Activated T-cell treated with anti-CD3 and anti-CD28 coated beads for 4 hours (primary cell): ENCODE measurements around the gene KRABD2.
"Not testable (repeated sequence)": the region's sequence is repeated elsewhere in the genome, so short reads cannot be mapped to it uniquely, and the experiment has no call there.

ENCODE experiments used
- DNase-seq: peaks from one replicate; pipeline ENCODE4 v3.0.0-alpha.2; 2020

KRABD2 gene

DNA sequence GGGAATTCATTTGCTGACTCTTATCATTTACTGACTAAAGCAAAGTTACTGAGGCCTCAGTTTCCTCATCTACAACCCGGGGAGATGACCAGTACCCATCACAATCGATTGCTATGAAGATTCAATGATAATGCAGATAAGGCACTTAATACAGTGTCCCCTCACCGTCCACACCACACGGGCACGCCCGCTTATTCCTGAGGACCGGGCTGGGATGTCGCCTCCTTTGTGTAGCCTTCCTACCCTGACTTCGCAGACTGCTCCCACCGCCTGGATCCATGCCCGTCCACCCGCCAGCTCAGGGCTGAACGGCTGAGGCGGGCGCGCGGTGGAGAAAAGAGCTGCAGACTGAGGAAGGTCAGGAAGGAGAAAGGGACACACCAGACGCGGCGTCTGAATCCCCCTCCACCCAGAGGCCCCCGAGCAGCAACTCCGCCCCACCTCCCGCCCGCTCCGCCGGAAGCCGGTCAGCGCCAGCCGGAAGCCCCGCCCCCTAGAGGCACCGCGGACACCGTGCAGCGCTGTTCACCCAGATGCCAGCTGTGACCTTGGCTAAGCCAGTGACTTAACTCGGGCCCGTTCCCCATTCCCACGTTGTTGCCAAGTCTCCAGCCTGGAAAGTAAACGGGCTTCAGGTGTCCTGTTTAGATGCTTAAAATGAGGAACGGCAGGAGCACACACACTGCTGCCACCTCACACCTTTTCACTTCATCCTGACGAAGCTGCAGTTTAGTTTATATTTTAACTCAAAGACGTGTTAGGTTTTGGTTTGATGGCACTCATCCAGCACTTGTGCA is at the start of gene KRABD2:
KRABD2 (minus strand) TSS at position 434 of the 797 bp plus-strand sequence.
- peak; percentile 80 for DNase-seq

GRCh38 chr17:8421571-8421970 is 45.1 kb upstream of the KRABD2 start:
- no peak for DNase-seq

DNA sequence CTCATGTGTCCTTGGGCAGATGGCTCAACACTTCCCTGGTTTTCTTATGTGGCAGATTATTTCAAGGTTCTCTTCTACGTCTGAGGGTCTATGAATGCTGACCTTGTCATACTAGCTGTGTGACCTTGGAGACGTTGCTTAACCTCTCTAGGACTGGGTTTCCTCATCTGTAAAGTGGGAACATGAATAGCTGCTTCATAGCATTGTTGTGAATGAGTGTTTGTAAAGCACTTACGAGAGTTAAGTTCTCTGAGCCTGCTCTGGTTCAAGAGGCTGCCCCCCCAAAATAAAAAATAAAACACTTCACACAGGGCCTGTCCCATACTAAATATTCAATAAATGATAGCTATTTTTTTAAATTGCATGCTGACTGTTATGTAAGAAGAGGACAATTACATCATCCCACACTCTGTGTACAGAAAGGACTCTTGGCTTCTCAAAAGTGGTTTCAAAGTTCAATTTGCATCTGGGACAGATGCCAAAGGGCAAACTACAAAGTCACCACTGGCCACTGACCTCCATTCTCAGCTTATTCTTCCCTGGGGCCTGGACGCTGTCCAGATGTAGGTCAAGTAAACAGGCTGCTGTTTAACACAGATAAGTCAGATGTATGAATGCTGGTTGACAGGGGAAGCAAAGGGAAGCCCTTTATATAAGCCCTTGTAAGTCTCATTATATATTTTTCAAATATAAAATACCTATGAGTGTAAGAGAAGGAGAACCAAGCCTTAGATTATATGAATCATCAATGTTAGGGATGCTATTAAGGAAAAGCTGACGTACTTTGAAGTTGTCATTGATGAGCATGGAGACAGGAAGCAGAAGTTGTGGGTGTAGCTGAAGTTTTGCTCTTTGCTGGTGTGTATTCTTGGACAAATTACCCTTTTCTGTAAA is 43.8 kb upstream of the KRABD2 start:
- no peak for DNase-seq

DNA sequence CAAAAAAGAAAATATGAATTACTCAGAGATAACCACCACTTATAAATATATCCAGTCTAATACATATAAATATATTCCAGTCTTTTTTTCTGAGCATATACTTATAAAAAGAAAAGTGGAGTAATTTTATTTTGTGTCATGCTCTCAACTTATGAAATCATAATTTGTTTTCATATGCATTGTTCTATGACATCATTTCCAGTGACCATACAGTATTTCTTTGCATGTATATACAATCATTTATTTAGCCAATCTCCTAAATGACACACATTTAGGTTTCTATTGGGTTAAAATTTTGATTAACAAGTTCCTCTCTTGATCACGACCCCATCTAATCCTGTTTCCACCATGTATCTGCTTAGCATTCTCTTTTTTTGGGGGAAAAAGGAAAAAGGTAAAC is 42.8 kb upstream of the KRABD2 start:
- no peak for DNase-seq

GRCh38 chr17:8418471-8418870 is 42.0 kb upstream of the KRABD2 start:
- DNase-seq, result no peak

DNA sequence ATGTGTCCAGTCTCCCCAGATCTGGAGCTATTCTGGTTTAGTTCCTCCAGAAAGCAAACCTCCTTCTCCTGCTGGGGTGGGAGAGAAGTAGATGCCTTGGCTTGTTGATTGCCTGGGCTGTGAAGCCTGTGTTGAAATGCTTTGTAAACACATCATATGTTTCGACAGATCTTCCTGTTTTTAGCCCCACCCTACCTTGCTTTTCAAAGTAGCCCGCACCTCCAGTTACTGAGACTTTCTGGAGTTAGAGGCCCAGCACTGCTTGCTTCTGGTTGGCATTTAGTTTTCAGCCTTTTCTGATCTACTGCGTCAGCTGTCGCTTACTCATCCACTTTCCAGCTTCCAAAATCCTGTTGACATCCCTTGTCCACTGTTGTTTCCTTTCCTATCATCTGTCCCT is 41.3 kb upstream of the KRABD2 start:
- DNase-seq, result no peak

GRCh38 chr17:8413938-8414337 is 37.4 kb upstream of the KRABD2 start:
- DNase-seq, result no peak

DNA sequence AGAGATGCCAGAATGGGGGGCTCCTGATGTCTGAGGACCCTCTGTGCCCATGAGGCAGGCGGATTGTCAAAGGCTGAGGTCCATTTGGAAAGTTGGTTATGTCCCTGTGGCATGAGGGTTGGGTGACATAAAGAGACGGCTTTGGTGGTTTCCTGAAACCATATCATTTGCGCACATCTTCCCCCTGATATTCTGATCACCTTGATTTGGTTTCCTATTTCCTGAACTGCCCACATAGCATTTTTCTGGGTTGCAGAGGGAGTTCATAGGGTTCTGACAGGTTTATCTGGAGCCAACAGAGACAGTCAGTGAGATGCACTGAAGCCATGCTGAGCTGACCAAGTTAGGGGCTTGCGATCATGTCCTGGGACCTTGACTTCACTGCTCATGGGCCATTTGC is 36.8 kb upstream of the KRABD2 start:
- DNase-seq, result no peak

DNA sequence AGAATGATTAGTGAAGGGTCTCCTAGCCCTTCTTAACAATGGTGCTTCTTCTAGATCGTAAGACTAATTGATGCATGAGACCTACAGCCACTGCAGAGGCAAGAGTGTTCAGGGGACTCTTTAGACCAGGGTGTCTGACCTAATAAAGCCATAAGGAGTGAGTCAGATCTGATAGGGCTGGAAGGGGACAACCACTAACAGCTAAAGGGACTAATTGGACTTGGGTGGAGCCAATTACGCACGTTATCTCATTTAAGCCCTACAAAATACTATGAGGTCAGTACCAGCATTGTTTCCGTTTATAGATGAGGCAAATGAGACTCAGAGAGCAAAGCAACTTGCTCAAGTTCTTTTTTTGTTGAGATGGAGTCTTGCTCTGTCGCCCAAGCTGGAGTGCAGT is 35.6 kb upstream of the KRABD2 start:
- DNase-seq, result no peak

- DNase-seq, result no peak
These were observed 34.4 kb upstream of the KRABD2 start for GRCh38 chr17:8410883-8411238.

DNA sequence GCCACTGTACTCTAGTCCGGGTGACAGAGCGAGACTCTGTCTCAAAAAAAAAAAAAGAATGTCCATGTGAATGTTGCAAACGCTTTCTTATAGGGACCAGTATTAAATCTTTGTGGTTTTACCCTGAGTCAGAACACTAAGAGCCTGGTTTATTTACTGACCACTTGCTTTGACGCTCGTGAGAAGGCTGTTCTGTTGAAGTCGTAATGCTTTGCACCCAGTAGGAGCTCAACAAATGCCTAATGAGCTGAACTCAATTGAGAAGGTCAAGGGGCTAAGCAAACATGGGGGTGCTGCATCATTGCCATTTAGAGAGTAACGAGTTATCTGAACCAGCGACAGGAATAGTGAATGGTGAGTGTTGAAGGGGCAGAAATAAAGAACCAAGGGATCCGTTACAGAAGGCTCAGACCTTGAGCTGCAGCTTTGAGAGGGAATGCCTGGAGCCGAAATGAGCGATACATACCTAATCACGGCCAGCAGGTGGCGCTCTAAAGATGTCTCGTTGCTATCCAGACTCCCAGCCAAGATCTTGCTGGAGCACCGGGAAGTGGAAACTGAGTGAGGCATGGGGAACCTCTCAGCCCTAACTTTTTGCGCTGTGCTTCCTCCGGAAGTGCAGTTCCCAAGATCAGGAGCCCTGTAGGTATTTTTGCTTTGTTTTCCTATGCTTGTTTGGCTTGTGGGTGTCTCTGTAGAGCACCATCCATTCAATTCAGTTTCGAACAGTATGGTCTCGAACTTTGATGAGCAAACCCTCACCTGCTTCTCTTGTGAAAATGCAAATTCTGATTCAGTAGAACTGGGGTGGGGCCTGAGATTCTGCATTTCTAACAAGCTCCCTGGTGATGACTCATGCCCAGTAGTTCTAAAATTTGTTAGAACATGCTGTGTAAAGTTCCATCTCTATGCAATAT is 33.7 kb upstream of the KRABD2 start:
- peak; percentile 67 for DNase-seq

GRCh38 chr17:8408371-8408770 is 31.9 kb upstream of the KRABD2 start:
- no peak for DNase-seq

DNA sequence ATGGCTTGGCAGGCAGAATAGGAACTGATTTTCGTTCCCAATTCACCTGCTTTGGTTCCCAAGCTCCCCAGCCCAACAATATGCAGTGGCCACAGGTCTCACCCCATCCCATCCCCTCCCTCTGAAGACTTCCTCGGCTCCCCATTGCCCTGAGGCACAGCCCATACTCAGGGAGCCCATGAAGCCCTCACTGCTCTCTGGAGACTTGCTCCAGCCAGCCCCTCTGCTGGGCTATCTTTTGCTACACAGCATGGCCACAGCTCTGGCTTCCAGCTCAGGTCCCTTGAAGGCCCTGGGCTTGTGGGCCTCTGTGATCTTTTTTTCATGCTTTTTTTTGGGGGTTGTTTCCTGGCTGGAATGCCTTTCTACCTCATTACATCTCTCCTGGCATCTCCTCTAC is 29.7 kb upstream of the KRABD2 start:
- DNase-seq, result no peak

GRCh38 chr17:8405499-8406016 is 29.1 kb upstream of the KRABD2 start:
- DNase-seq, result no peak

DNA sequence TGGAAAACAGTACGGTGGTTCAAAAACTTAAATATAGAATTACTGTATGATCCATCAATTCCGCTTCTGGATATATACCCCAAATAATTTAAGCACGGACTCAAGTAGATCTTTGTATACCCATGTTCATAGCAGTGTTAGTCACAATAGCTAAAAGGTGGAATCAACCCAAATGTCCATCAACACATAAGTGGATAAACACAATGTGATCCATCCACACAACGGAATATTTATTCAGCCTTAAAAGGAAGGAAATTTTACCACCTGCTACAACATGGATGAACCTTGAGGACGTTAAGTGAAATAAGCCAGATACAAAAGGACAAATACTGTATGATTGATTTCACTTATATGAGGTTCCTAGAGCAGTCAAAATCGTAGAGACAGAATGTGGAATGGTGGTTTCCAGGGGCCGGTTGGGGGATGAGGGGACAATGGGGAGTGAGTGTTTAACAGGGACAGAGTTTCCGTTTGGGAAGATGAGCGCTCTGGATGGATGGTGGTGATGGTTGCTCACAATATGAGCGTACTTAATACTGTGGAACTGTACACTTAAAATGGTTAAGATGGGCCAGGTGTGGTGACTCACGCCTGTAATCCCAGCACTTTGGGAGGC is 26.5 kb upstream of the KRABD2 start:
- no peak for DNase-seq

GRCh38 chr17:8401107-8401506 is 24.6 kb upstream of the KRABD2 start:
- no peak for DNase-seq

GRCh38 chr17:8398980-8399379 is 22.5 kb upstream of the KRABD2 start:
- no peak for DNase-seq

DNA sequence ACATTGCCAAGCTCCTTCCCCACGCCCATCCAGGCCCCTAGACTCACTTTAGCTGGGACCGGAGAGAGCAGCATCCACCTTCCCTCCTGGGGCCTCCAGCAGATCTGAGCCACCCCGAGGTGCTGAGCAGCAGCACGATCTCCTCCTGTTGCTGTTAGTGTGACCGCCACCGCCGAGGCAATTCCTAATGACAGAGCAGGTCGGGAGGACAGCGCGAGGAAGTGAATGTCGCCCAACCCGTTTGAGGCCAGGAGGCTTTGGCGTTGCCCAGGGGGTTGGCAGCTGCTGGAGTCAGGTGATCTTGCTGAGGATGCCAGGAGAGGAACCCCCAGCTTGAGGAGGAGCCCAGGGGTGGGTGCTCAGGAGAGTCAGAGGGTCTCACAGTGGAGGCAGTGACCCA is 21.1 kb upstream of the KRABD2 start, which contains the start of gene RNF222:
RNF222 (minus strand) TSS at position 192 of the 400 bp plus-strand sequence. CDS start 4,366 bp downstream, outside the sequence.
- no peak for DNase-seq

DNA sequence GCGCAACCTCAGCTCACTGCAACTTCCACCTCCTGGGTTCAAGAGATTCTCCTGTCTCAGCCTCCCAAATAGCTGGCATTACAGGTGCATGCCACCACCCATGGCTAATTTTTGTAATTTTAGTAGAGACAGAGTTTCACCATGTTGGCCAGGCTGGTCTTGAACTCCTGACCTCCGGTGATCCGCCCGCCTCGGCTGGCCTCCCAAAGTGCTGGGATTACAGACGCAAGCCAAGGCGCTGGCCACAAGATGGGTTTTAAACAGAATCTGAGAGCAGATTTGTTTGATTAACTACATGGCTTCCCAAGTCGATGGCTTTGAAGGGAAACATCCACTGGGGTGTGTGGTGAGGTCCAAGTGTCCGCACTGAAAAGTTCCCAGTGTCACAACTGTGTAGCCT is 18.0 kb upstream of the KRABD2 start:
- DNase-seq, result not testable (repeated sequence)

- DNase-seq, result peak; percentile 14
These were observed 17.1 kb upstream of the KRABD2 start for GRCh38 chr17:8393470-8394231.
